GM13977 (cell line): ENCODE results near the gene IRAK2.

ENCODE experiments used
- DNase-seq: peaks from one replicate; pipeline ENCODE4 v3.0.0; 2012; ENCODE audit warnings: low spot score
- in situ Hi-C: fragments of 300-500 bp; cut with MboI; formaldehyde crosslinking; loops from one replicate; pipeline ENCODE4 v1.12.0; 2022; ENCODE audit warnings: low sequenced_read_pairs, low pct_unique_long_range_greater_than_20kb, mixed read lengths, inconsistent platforms; ENCODE audit not compliant: unreplicated experiment
- TF ChIP-seq, protein P1 (sequence below): IDR thresholded peaks from 2 replicates; pipeline ENCODE4 v1.5.1; 2012; ENCODE audit warnings: mild to moderate bottlenecking, control low read depth; ENCODE audit not compliant: insufficient read depth; ENCODE audit errors: extremely low read depth, missing control alignments

The IRAK2 gene

GRCh38 chr3:10253731-10254130, 89.0 kb downstream of the IRAK2 start:
- in situ Hi-C loops = no loop called here
- TF ChIP-seq, protein P1, sequence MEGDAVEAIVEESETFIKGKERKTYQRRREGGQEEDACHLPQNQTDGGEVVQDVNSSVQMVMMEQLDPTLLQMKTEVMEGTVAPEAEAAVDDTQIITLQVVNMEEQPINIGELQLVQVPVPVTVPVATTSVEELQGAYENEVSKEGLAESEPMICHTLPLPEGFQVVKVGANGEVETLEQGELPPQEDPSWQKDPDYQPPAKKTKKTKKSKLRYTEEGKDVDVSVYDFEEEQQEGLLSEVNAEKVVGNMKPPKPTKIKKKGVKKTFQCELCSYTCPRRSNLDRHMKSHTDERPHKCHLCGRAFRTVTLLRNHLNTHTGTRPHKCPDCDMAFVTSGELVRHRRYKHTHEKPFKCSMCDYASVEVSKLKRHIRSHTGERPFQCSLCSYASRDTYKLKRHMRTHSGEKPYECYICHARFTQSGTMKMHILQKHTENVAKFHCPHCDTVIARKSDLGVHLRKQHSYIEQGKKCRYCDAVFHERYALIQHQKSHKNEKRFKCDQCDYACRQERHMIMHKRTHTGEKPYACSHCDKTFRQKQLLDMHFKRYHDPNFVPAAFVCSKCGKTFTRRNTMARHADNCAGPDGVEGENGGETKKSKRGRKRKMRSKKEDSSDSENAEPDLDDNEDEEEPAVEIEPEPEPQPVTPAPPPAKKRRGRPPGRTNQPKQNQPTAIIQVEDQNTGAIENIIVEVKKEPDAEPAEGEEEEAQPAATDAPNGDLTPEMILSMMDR = no peak
- DNase-seq = no peak

DNA sequence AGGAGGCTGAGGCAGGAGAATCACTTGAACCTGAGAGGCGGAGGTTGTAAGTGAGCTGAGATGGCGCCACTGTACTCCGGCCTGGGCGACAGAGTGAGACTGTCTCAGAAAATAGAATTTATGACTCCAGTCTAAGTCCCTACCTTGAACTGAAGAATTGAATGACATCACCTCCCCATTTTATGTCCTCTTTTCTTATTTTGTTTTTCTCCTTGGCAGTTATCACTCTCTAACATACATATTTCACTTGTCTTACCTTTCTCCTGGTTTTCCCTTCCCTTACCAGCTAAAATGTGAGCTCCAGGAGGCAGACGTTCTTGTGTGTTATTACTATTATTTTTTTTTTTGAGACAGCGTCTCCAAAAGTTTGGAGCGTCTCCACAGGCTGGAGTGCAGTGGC, 91.1 kb downstream of the IRAK2 start:
- in situ Hi-C loops = no loop called here
- DNase-seq = no peak
- TF ChIP-seq, protein P1 = no peak

GRCh38 chr3:10259036-10259435, 94.3 kb downstream of the IRAK2 start:
- in situ Hi-C loops = no loop called here

DNA sequence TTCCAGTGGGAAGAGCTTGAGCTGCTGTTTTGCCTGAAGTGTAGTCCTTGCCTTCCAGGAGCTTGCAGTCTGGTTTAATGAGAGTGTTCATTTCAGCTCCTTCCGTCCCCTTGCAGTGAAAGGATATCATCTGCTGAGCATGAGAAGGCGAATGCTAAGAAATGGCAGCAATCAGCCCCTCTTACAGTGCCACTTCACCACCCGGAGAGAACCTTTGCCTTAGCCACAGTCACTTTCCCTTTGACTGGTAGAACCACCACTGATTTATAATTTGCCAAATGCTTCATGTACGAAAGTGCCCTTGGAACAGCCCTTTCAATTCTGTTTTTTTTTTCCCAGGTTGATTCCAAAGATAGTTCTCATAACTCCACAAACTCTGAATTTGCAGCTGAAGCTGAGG, 95.1 kb downstream of the IRAK2 start:
- in situ Hi-C loops = no loop called here
- no peak for DNase-seq
- TF ChIP-seq, protein P1 = no peak

More at GRCh38 chr3:10259036-10259435, 94.3 kb downstream of the IRAK2 start:
- TF ChIP-seq, protein P1 = no peak
- DNase-seq = no peak

DNA sequence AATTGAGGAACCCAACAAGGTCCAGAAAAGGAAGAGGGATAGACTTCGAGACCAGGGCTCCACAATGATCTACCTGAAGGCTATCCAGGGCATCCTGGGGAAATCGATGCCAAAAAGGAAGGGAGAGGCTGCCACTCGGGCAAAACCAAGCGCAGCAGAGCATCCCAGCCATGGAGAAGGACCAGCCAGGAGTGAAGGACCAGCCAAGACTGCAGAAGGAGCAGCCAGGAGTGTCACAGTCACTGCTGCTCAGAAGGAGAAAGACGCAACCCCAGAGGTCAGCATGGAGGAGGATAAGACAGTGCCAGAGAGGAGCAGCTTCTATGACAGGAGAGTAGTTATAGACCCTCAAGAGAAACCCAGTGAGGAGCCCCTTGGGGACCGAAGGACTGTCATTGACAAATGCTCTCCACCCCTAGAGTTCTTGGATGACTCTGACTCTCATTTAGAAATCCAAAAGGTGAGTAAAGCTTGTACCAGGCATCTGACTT, 95.5 kb downstream of the IRAK2 start:
- no peak for DNase-seq
- TF ChIP-seq, protein P1 = no peak
- in situ Hi-C loops = no loop called here

DNA sequence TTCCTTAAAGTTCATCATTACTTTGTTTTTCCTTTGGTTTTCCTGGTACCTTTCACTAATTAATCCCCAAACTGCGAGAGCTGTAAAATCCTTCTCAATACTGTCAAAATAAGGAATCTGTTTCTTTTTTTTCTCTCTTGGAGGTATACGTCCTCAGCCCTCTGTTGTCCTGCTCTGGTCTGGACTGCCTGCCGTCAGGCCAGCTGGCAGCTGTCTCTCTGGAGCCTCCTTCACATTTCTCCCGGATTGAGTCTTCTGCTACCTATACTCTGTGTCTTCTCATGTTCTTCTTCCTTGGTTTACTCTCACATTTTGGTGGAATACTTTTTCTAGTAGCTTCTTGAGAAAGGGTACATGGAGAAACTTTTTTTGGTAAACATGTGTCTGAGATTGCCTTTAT, 97.3 kb downstream of the IRAK2 start:
- TF ChIP-seq, protein P1 = no peak
- in situ Hi-C loops = no loop called here
- no peak for DNase-seq
